Lung (tissue), 12 donors: ENCODE results near the gene CASP7. TPM values are rescaled to one million over a fixed set of nuclear protein-coding genes. Genes with fewer than 3 reads are reported as not detected.
A peak's percentile ranks its signal among the peaks of the same experiment; 100 is the strongest.
"Not testable (repeated sequence)": the region's sequence is repeated elsewhere in the genome, so short reads cannot be mapped to it uniquely, and the experiment has no call there.

Experiments used
- ATAC-seq: fragments of 200-7000 bp; cut with Tn5 transposase; one replicate; pipeline ENCODE4 v1.9.1; 2020; ENCODE audit warnings: moderate number of reproducible peaks; ENCODE audit not compliant: insufficient read depth, low FRiP score
- DNase-seq, 3 donors: peaks; one replicate each; pipeline ENCODE4 v3.0.0-alpha.2; 2013 to 2017
- H3K27ac ChIP-seq, 2 donors: one replicate each; pipeline ENCODE4 v1.5.1; 2013; ENCODE audit warnings: mild to moderate bottlenecking in 2 of 2, moderate library complexity in 2 of 2, control low read depth in 1 of 2, inconsistent platforms in 1 of 2, low read depth in 1 of 2, low read length in 1 of 2
- H3K27me3 ChIP-seq, 3 donors: one replicate each; pipeline ENCODE4 v1.5.1; 2013; ENCODE audit warnings: low read length in 2 of 3; ENCODE audit not compliant: control insufficient read depth in 3 of 3, insufficient read depth in 3 of 3
- H3K36me3 ChIP-seq, 4 donors: one replicate each; pipeline ENCODE4 v1.5.1; 2013; ENCODE audit warnings: low read length in 4 of 4, mild to moderate bottlenecking in 1 of 4, moderate library complexity in 1 of 4; ENCODE audit not compliant: control insufficient read depth in 4 of 4, insufficient read depth in 4 of 4
- H3K4me1 ChIP-seq, 5 donors: one replicate each; pipeline ENCODE4 v1.5.1; 2013; ENCODE audit warnings: low read length in 5 of 5, mild to moderate bottlenecking in 2 of 5, moderate library complexity in 1 of 5; ENCODE audit not compliant: control insufficient read depth in 5 of 5, insufficient read depth in 5 of 5
- H3K4me3 ChIP-seq: one replicate; pipeline ENCODE4 v1.5.1; 2013; ENCODE audit warnings: mild to moderate bottlenecking, control low read depth, moderate library complexity
- H3K9ac ChIP-seq, 2 donors: one replicate each; pipeline ENCODE4 v1.5.1; 2013; ENCODE audit warnings: low read length in 2 of 2, control low read depth in 1 of 2; ENCODE audit not compliant: insufficient read depth in 1 of 2
- H3K9me3 ChIP-seq, 4 donors: one replicate each; pipeline ENCODE4 v1.5.1; 2013; ENCODE audit warnings: low read length in 3 of 4, mild to moderate bottlenecking in 1 of 4, moderate library complexity in 1 of 4; ENCODE audit not compliant: control insufficient read depth in 4 of 4, insufficient read depth in 3 of 4
- WGBS, 2 donors: extraction: QIAGEN DNeasy Blood & Tissue Kit; methylation state at CpG; one replicate each; pipeline ENCODE4 v1.1.7; 2013; 5-methylcytosine and 5-hydroxymethylcytosine counted together
- polyA plus RNA-seq, 2 donors: library from polyadenylated mRNA; stranded (reverse); fragments of 200-250 nt; gene quantifications; one replicate each; pipeline ENCODE4 v1.2.1, GENCODE V29; 2013
- total RNA-seq, 2 donors: library from RNA; depleted of rRNA in 1 of 2; stranded (reverse); fragments of >200 nt in 1 of 2; gene quantifications; one replicate each; pipeline ENCODE4 v1.2.1, GENCODE V29; 2014 to 2021
- TF ChIP-seq, protein P1 (sequence below): IDR thresholded peaks from 2 replicates; pipeline ENCODE4 v1.5.1; 2012; ENCODE audit warnings: mild to moderate bottlenecking; ENCODE audit errors: control extremely low read depth, extremely low read depth
- donor health status: control.
- donor health status: control.
- donor health status: Bipolar disorder and iron deficiency.
- donor health status: healthy.
- donor health status: DM: yes; HTN: yes; CAD: no.

CASP7 gene
- total and polyA plus RNA-seq, 4 donors = 15.4 to 48.2 (median 26.6) TPM

DNA sequence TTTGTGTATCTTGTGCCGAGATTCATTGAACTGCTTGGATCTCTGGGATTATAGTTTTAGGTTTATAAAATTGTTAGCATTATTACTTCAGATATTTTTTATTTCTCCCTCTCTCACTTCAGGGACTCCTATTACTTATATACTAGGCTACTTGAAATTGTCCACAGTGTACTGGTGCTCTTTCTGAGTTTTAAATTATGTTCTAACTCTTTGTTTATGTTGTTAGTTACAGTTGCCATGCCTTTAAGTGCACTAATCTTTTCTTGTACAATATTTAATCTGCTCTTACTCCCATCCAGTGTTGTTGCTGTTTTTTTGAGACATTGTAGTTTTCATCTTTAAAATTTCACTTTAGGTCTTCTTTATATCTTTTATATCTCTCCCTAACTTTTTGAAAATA is 84.9 kb downstream of the CASP7 start:
- 68 to 85% methylated on average over 1 of the region's 1 CpG for WGBS, 2 donors
- H3K9me3 ChIP-seq = no peaks in the 10 kb centered on the region
- TF ChIP-seq, protein P1, sequence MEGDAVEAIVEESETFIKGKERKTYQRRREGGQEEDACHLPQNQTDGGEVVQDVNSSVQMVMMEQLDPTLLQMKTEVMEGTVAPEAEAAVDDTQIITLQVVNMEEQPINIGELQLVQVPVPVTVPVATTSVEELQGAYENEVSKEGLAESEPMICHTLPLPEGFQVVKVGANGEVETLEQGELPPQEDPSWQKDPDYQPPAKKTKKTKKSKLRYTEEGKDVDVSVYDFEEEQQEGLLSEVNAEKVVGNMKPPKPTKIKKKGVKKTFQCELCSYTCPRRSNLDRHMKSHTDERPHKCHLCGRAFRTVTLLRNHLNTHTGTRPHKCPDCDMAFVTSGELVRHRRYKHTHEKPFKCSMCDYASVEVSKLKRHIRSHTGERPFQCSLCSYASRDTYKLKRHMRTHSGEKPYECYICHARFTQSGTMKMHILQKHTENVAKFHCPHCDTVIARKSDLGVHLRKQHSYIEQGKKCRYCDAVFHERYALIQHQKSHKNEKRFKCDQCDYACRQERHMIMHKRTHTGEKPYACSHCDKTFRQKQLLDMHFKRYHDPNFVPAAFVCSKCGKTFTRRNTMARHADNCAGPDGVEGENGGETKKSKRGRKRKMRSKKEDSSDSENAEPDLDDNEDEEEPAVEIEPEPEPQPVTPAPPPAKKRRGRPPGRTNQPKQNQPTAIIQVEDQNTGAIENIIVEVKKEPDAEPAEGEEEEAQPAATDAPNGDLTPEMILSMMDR = no peak
- no peak overlapping the region for H3K4me3 ChIP-seq
- H3K4me1 ChIP-seq = no peaks in the 10 kb centered on the region
- peak in 2 of 3 donors; percentile 12 to 20 for DNase-seq
- no peaks in the 10 kb centered on the region for H3K27me3 ChIP-seq
- H3K9ac ChIP-seq = no peak overlapping the region
- ATAC-seq = no peak
- H3K36me3 ChIP-seq = no peaks in the 10 kb centered on the region
- H3K27ac ChIP-seq = no peak overlapping the region

DNA sequence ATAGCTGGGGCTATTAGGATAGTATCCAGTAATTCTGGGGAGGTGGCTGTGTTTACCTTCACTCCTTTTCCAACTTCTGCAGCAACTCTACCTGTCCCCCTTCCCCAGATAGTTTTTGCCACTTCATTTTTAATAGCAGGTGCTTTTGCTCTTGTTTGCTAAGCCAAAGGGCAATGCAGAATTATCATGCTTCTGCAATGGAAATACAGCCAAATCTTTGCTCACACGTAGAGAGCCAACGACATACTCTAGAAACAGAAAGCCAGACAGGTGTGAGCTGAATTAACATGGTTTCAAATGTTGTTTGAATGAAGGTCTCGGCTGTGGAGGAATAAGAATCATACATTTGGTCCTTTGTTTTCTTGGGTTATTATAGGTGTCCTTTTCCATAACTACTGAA is 86.2 kb downstream of the CASP7 start:
- ATAC-seq = no peak
- no peak overlapping the region for H3K27ac ChIP-seq

DNA sequence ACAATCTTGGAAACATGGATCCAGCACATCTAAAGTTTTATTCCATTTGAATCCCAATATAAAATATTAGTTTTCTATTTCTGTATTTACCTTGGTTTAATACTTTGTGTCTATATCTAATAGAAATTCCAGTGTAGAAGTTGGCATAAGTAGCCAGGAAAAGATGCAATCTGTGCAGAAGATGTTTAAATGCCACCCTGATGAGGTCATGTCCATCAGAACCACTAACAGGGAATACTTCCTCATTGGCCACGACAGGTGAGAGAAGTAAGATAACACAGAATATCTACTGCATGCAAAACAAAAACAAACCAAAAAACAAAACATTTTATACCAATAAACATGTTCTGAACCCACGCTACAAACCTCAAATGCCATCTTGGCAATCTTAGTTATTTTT is 87.5 kb downstream of the CASP7 start:
- Histone ChIP-seq H3K9me3 (no peaks in the 10 kb centered on the region), H3K27me3 (no peaks in the 10 kb centered on the region), H3K36me3 (no peaks in the 10 kb centered on the region), H3K9ac (no peak overlapping the region), H3K4me3 (no peak overlapping the region), H3K27ac (no peak overlapping the region), H3K4me1 (peaks cover 0 to 7% (median 0%) of the 10 kb centered on the region in 5 donors)
- TF ChIP-seq, protein P1 = no peak
- 69 to 82% methylated on average over 2 of the region's 2 CpGs for WGBS, 2 donors
- no peak for DNase-seq
- ATAC-seq = no peak

More for the DNA sequence above, 86.2 kb downstream of the CASP7 start:
- DNase-seq = no peak
- Histone ChIP-seq H3K9ac (no peak overlapping the region), H3K36me3 (no peaks in the 10 kb centered on the region), H3K4me1 (peaks cover 0 to 6% (median 0%) of the 10 kb centered on the region in 5 donors), H3K27me3 (no peaks in the 10 kb centered on the region), H3K4me3 (no peak overlapping the region), H3K9me3 (no peaks in the 10 kb centered on the region)
- TF ChIP-seq, protein P1 = no peak
- WGBS, 2 donors = 65 to 87% methylated on average over 3 of the region's 3 CpGs

DNA sequence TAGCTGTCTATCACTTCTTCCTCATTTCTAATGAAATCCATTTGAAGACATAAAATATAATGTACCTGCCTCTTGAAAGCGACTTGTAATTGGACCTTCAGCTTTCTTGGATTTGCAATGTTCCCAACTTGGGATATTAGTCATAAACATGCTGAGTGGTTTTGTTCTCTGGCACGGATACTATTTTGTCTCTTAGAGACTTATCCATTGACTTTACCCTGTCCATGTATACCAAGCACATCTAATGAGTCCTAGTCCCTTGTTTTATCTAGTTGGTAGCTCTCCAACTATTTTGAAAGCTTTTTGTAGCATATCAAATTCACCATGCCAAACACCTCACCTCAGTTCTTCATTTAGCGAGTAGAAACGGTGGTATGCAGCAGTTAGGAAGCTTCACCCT is 90.6 kb downstream of the CASP7 start:
- Histone ChIP-seq H3K4me3 (no peak overlapping the region), H3K9me3 (no peaks in the 10 kb centered on the region), H3K9ac (no peak overlapping the region), H3K27me3 (no peaks in the 10 kb centered on the region), H3K36me3 (no peaks in the 10 kb centered on the region), H3K4me1 (peaks cover 0 to 7% (median 0%) of the 10 kb centered on the region in 5 donors), H3K27ac (no peak overlapping the region)
- WGBS, 2 donors = 77 to 88% methylated on average over 4 of the region's 4 CpGs
- TF ChIP-seq, protein P1 = no peak
- DNase-seq (no peak), ATAC-seq (no peak)

DNA sequence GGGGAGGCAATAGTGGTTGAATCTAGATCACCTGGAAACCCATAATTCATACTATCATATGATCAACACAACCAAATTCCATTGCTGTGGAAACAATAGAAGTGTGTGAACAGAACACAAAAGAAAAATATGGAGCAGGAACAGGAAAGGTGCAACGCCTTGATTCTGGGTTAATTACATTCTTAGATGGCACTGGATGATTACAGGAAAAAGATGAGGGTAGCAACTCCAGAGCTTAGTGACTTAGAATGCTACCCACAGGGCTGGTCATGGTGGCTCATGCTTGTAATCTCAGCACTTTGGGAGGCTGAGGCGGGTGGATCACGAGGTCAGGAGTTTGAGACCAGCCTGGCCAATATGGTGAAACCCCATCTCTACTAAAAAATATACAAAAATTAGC is 91.4 kb downstream of the CASP7 start:
- DNase-seq, H3K27ac ChIP-seq, H3K9me3 ChIP-seq, H3K9ac ChIP-seq, H3K4me3 ChIP-seq, H3K4me1 ChIP-seq, ATAC-seq, H3K27me3 ChIP-seq, H3K36me3 ChIP-seq: not testable (repeated sequence)
- WGBS, 2 donors = 84 to 92% methylated on average over 3 of the region's 3 CpGs
